ENCODE results near the gene ZNF681.
"Not testable (repeated sequence)": the region's sequence is repeated elsewhere in the genome, so short reads cannot be mapped to it uniquely, and the experiment has no call there.

Gene ZNF681

GRCh38 chr19:23730729-23731465, 27.8 kb downstream of the ZNF681 start:
- not testable (repeated sequence) for H3K4me1 ChIP-seq (ENCODE audit: low read length); H3K4me3 ChIP-seq (ENCODE audit: low read length); H3K9me3 ChIP-seq (ENCODE audit: insufficient read depth, low read length); H3K79me2 ChIP-seq (ENCODE audit: low read length); H3K4me2 ChIP-seq (ENCODE audit: low read length); H3K27ac ChIP-seq (ENCODE audit: low read length); H3K27me3 ChIP-seq (ENCODE audit: low read depth, low read length); H3K36me3 ChIP-seq (replicated peaks; ENCODE audit: low read depth, low read length); H4K20me1 ChIP-seq (ENCODE audit: insufficient read depth, low read length); H3K9ac ChIP-seq (ENCODE audit: low read length); H2AFZ ChIP-seq (ENCODE audit: low read depth, low read length)

- H3K9ac ChIP-seq (ENCODE audit: low read length); H4K20me1 ChIP-seq (ENCODE audit: insufficient read depth, low read length); H3K4me2 ChIP-seq (ENCODE audit: low read length): not testable (repeated sequence)
Measured at GRCh38 chr19:23724161-23724560, 34.5 kb downstream of the ZNF681 start.

GRCh38 chr19:23718802-23719201, 39.9 kb downstream of the ZNF681 start:
- H3K9ac ChIP-seq (ENCODE audit: low read length), result no peak overlapping the region
- no peak overlapping the region for H3K4me2 ChIP-seq (ENCODE audit: low read length)
- no peaks in the 10 kb centered on the region for H3K36me3 ChIP-seq (replicated peaks; ENCODE audit: low read depth, low read length)
- no peaks in the 10 kb centered on the region for H3K9me3 ChIP-seq (ENCODE audit: insufficient read depth, low read length)
- no peaks in the 10 kb centered on the region for H3K27me3 ChIP-seq (ENCODE audit: low read depth, low read length)
- no peak overlapping the region for H3K4me3 ChIP-seq (ENCODE audit: low read length)
- H3K27ac ChIP-seq (ENCODE audit: low read length), result no peak overlapping the region
- H2AFZ ChIP-seq (ENCODE audit: low read depth, low read length), result no peak overlapping the region
- TF ChIP-seq, protein P1, sequence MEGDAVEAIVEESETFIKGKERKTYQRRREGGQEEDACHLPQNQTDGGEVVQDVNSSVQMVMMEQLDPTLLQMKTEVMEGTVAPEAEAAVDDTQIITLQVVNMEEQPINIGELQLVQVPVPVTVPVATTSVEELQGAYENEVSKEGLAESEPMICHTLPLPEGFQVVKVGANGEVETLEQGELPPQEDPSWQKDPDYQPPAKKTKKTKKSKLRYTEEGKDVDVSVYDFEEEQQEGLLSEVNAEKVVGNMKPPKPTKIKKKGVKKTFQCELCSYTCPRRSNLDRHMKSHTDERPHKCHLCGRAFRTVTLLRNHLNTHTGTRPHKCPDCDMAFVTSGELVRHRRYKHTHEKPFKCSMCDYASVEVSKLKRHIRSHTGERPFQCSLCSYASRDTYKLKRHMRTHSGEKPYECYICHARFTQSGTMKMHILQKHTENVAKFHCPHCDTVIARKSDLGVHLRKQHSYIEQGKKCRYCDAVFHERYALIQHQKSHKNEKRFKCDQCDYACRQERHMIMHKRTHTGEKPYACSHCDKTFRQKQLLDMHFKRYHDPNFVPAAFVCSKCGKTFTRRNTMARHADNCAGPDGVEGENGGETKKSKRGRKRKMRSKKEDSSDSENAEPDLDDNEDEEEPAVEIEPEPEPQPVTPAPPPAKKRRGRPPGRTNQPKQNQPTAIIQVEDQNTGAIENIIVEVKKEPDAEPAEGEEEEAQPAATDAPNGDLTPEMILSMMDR (IDR thresholded peaks at IDR 0.05; ENCODE audit: low read depth, low read length), result no peak
- TF ChIP-seq EZH2phosphoT487 (IDR thresholded peaks at IDR 0.05; ENCODE audit: low read depth), result no peak
- no peaks in the 10 kb centered on the region for H4K20me1 ChIP-seq (ENCODE audit: insufficient read depth, low read length)
- no peaks in the 10 kb centered on the region for H3K4me1 ChIP-seq (ENCODE audit: low read length)
- H3K79me2 ChIP-seq (ENCODE audit: low read length), result no peaks in the 10 kb centered on the region

More at GRCh38 chr19:23724161-23724560, 34.5 kb downstream of the ZNF681 start:
- not testable (repeated sequence) for H3K36me3 ChIP-seq (replicated peaks; ENCODE audit: low read depth, low read length); H3K9me3 ChIP-seq (ENCODE audit: insufficient read depth, low read length); H3K27me3 ChIP-seq (ENCODE audit: low read depth, low read length); H3K79me2 ChIP-seq (ENCODE audit: low read length); H3K4me1 ChIP-seq (ENCODE audit: low read length); H2AFZ ChIP-seq (ENCODE audit: low read depth, low read length); H3K27ac ChIP-seq (ENCODE audit: low read length); H3K4me3 ChIP-seq (ENCODE audit: low read length)

GRCh38 chr19:23716792-23717191, 41.9 kb downstream of the ZNF681 start:
- TF ChIP-seq EZH2phosphoT487 (IDR thresholded peaks at IDR 0.05; ENCODE audit: low read depth), result no peak
- TF ChIP-seq, protein P1 (IDR thresholded peaks at IDR 0.05; ENCODE audit: low read depth, low read length), result no peak
- H3K36me3 ChIP-seq (replicated peaks; ENCODE audit: low read depth, low read length), result no peaks in the 10 kb centered on the region
- H3K9me3 ChIP-seq (ENCODE audit: insufficient read depth, low read length), result no peaks in the 10 kb centered on the region
- no peak overlapping the region for H3K27ac ChIP-seq (ENCODE audit: low read length)
- no peak overlapping the region for H3K4me2 ChIP-seq (ENCODE audit: low read length)
- H3K4me3 ChIP-seq (ENCODE audit: low read length), result no peak overlapping the region
- no peaks in the 10 kb centered on the region for H3K79me2 ChIP-seq (ENCODE audit: low read length)
- no peaks in the 10 kb centered on the region for H3K27me3 ChIP-seq (ENCODE audit: low read depth, low read length)
- no peaks in the 10 kb centered on the region for H3K4me1 ChIP-seq (ENCODE audit: low read length)
- no peaks in the 10 kb centered on the region for H4K20me1 ChIP-seq (ENCODE audit: insufficient read depth, low read length)
- no peak overlapping the region for H3K9ac ChIP-seq (ENCODE audit: low read length)
- no peak overlapping the region for H2AFZ ChIP-seq (ENCODE audit: low read depth, low read length)

DNA sequence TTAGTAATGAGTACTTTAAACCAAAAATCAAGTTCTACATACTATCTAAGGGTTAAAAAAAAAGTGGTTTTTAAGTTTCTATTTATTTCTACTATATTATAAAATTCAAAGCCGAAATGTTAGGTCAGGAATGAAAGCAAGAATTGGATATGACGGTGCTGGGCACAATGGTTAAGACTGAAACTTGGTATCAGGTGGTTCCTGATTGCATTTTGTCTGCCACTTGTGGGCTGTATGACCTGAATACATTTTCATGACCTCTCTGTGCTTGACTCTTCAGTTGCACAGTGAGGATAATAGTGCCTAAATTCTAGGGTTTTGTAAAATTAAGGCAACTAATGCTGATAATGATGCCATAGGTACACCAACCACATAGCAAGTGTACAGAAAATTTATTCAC, 49.3 kb downstream of the ZNF681 start:
- H3K9ac ChIP-seq (ENCODE audit: low read length), result no peak overlapping the region
- H3K9me3 ChIP-seq (ENCODE audit: insufficient read depth, low read length), result no peaks in the 10 kb centered on the region
- H3K4me1 ChIP-seq (ENCODE audit: low read length), result no peaks in the 10 kb centered on the region
- TF ChIP-seq EZH2phosphoT487 (IDR thresholded peaks at IDR 0.05; ENCODE audit: low read depth), result no peak
- TF ChIP-seq, protein P1 (IDR thresholded peaks at IDR 0.05; ENCODE audit: low read depth, low read length), result no peak
- H2AFZ ChIP-seq (ENCODE audit: low read depth, low read length), result no peak overlapping the region
- no peak overlapping the region for H3K4me3 ChIP-seq (ENCODE audit: low read length)
- no peak overlapping the region for H3K4me2 ChIP-seq (ENCODE audit: low read length)
- H3K79me2 ChIP-seq (ENCODE audit: low read length), result no peaks in the 10 kb centered on the region
- no peak overlapping the region for H3K27ac ChIP-seq (ENCODE audit: low read length)
- no peaks in the 10 kb centered on the region for H3K36me3 ChIP-seq (replicated peaks; ENCODE audit: low read depth, low read length)
- no peaks in the 10 kb centered on the region for H4K20me1 ChIP-seq (ENCODE audit: insufficient read depth, low read length)
- H3K27me3 ChIP-seq (ENCODE audit: low read depth, low read length), result no peaks in the 10 kb centered on the region

Data from OCI-LY3 (cell line).